ENCODE results near the gene USP26. TPM values are rescaled to one million over a fixed set of nuclear protein-coding genes. Genes with fewer than 3 reads are reported as not detected.

Gene USP26, protein sequence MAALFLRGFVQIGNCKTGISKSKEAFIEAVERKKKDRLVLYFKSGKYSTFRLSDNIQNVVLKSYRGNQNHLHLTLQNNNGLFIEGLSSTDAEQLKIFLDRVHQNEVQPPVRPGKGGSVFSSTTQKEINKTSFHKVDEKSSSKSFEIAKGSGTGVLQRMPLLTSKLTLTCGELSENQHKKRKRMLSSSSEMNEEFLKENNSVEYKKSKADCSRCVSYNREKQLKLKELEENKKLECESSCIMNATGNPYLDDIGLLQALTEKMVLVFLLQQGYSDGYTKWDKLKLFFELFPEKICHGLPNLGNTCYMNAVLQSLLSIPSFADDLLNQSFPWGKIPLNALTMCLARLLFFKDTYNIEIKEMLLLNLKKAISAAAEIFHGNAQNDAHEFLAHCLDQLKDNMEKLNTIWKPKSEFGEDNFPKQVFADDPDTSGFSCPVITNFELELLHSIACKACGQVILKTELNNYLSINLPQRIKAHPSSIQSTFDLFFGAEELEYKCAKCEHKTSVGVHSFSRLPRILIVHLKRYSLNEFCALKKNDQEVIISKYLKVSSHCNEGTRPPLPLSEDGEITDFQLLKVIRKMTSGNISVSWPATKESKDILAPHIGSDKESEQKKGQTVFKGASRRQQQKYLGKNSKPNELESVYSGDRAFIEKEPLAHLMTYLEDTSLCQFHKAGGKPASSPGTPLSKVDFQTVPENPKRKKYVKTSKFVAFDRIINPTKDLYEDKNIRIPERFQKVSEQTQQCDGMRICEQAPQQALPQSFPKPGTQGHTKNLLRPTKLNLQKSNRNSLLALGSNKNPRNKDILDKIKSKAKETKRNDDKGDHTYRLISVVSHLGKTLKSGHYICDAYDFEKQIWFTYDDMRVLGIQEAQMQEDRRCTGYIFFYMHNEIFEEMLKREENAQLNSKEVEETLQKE
- not detected in 2 replicates for total RNA-seq

GRCh38 chrX:133097031-133097430 is at the start of gene USP26:
USP26 (minus strand) TSS chrX:133097109; CDS start chrX:133028220, 68,889 bp downstream.

Other genes with a start within 250 kb of the USP26 start
- gene HS6ST2, start 138.5 kb downstream of the USP26 start, total RNA-seq, result 0.14 TPM in 1 of 2 replicates, not detected in the other
- not detected in 2 replicates for gene TFDP3, start 121.2 kb upstream of the USP26 start, total RNA-seq